ENCODE measurements around the gene LPCAT1. TPM values are rescaled to one million over a fixed set of nuclear protein-coding genes. Genes with fewer than 3 reads are reported as not detected.

LPCAT1 gene
- total and polyA plus RNA-seq, 2 of the 4 experiments (the other 2 are of a cell fraction): 17.7 to 33.6 TPM

- no peak for TF ChIP-seq CHD1 (IDR thresholded peaks at IDR 0.05; ENCODE audit: low read depth, low read length)
- TF ChIP-seq RCOR1 (IDR thresholded peaks at IDR 0.05; ENCODE audit: insufficient replicate concordance, low read length): no peak
- TF ChIP-seq RAD21 (IDR thresholded peaks at IDR 0.05; ENCODE audit: low read length): no peak
These were observed 37.5 kb downstream of the LPCAT1 start (continued) for GRCh38 chr5:1486271-1486670.

- Histone ChIP-seq H2BK20ac (ENCODE audit: low read depth, low read length) (no peak overlapping the region), H3K56ac (ENCODE audit: extremely low read depth, insufficient read depth, low read length) (no peak overlapping the region), H3K14ac (replicated peaks; ENCODE audit: low read depth, low read length) (no peak overlapping the region), H3K18ac (ENCODE audit: low read depth, low read length) (no peak overlapping the region), H4K20me1 (ENCODE audit: insufficient read depth, low read length) (peaks cover 29% of the 10 kb centered on the region), H2BK120ac (ENCODE audit: low read depth, low read length) (no peak overlapping the region), H3K9me3 (ENCODE audit: control insufficient read depth, insufficient read depth, low read length) (no peaks in the 10 kb centered on the region), H3K9ac (ENCODE audit: low read depth, low read length) (no peak overlapping the region), H2AFZ (replicated peaks; ENCODE audit: low read length, poor library complexity) (no peak overlapping the region), H3K4me3 (ENCODE audit: insufficient read depth, low read depth, low read length) (no peak overlapping the region), H4K91ac (ENCODE audit: insufficient read depth, low read depth, low read length) (no peak overlapping the region), H3K27me3 (ENCODE audit: control insufficient read depth, insufficient read depth, low read length) (no peaks in the 10 kb centered on the region), H3K4me2 (ENCODE audit: low read depth, low read length) (no peak overlapping the region), H3K27ac (ENCODE audit: insufficient read depth, low read length) (no peak overlapping the region), H2BK5ac (ENCODE audit: low read depth, low read length, poor library complexity, severe bottlenecking) (no peak overlapping the region), H3K23ac (ENCODE audit: low read depth, low read length) (no peak overlapping the region), H2BK15ac (ENCODE audit: low read depth, low read length) (no peak overlapping the region), H3K79me1 (ENCODE audit: low read depth in 1 of 2, low read length in 2 of 2) (peaks cover 10 to 13% of the 10 kb centered on the region in 2 experiments), H3K9me1 (ENCODE audit: insufficient read depth, low read length) (0 out of 2 replicates have a peak, but pooled peaks cover 2% of the 10 kb centered on the region), H2AK5ac (ENCODE audit: low read depth, low read length) (no peak overlapping the region), H3K4ac (ENCODE audit: low read depth, low read length) (no peak overlapping the region), H3K36me3 (ENCODE audit: control insufficient read depth, insufficient read depth, low read length) (peaks cover 62% of the 10 kb centered on the region), H2AK9ac (replicated peaks; ENCODE audit: low read depth, low read length, poor library complexity) (no peak overlapping the region), H3K4me1 (ENCODE audit: control insufficient read depth, insufficient read depth, low read length) (peaks cover 7% of the 10 kb centered on the region; the same call in 1 of the 2 replicates), H4K8ac (ENCODE audit: low read depth in 2 of 2, low read length in 2 of 2) (no peak overlapping the region), H4K5ac (ENCODE audit: low read depth, low read length) (no peak overlapping the region)
- CTCF ChIA-PET: no interaction called here
- POLR2A ChIA-PET (ENCODE audit: unreplicated experiment): no interaction called here
- ATAC-seq (ENCODE audit: low read depth) (no peak), DNase-seq (no peak)
- no peak for TF ChIP-seq FOS (IDR thresholded peaks at IDR 0.05; ENCODE audit: low read depth, low read length)
- 88% methylated on average over 8 of the region's 15 CpGs; no CpG with 5 or more reads in 1 of the 2 experiments for WGBS, 2 experiments (ENCODE audit: extremely low coverage in 2 of 2, insufficient read length in 1 of 2)
- in situ Hi-C loops (cut with MboI; ENCODE audit: low sequenced_read_pairs) (loop anchor here (10.0 kb wide), 1 partner anchor 159 kb away; no protein-coding TSS in a partner anchor), dilution Hi-C loops (cut with HindIII; ENCODE audit: low sequenced_read_pairs, unreplicated experiment) (no loop called here), intact Hi-C loops (cut with micrococcal nuclease) (no loop called here)
- no TSS peak for BruUV-seq (replicated peaks)
These were observed 38.1 kb downstream of the LPCAT1 start for GRCh38 chr5:1485579-1486118.

Measured in IMR-90 (cell line).